Activated CD4-positive, alpha-beta T cell treated with anti-CD3 and anti-CD28 coated beads, Interleukin-2, amount 50 U/mL, for 16 hours (primary cell): ENCODE data around the gene SRXN1.

ENCODE experiments used
- DNase-seq: peaks from one replicate; pipeline ENCODE4 v3.0.0-alpha.2; 2020

SRXN1 gene

GRCh38 chr20:634148-634925 lies 18.7 kb downstream of the SRXN1 start:
- DNase-seq = no peak

- no peak for DNase-seq
These were observed 21.9 kb downstream of the SRXN1 start for GRCh38 chr20:631101-631500.

- no peak for DNase-seq
These were observed 26.4 kb downstream of the SRXN1 start for GRCh38 chr20:626579-626978.

GRCh38 chr20:625360-625932 lies 27.6 kb downstream of the SRXN1 start:
- no peak for DNase-seq

GRCh38 chr20:623704-624103 lies 29.3 kb downstream of the SRXN1 start:
- no peak for DNase-seq

- no peak for DNase-seq
These were observed 30.0 kb downstream of the SRXN1 start for GRCh38 chr20:623021-623420.

- no peak for DNase-seq
These were observed 30.8 kb downstream of the SRXN1 start for GRCh38 chr20:622161-622560.

GRCh38 chr20:621125-621756 lies 31.8 kb downstream of the SRXN1 start:
- no peak for DNase-seq

- no peak for DNase-seq
These were observed 32.8 kb downstream of the SRXN1 start for GRCh38 chr20:620246-620645.

GRCh38 chr20:618980-619379 lies 34.0 kb downstream of the SRXN1 start:
- DNase-seq = no peak

- DNase-seq = no peak
These were observed 34.9 kb downstream of the SRXN1 start for GRCh38 chr20:617934-618690.

GRCh38 chr20:615514-615913 lies 37.5 kb downstream of the SRXN1 start:
- DNase-seq = no peak

GRCh38 chr20:611843-612185 lies 41.2 kb downstream of the SRXN1 start:
- no peak for DNase-seq

- DNase-seq = no peak
These were observed 41.8 kb downstream of the SRXN1 start for GRCh38 chr20:611047-611842.

- DNase-seq = peak; percentile 6
These were observed 42.6 kb downstream of the SRXN1 start, which contains the start of gene TCF15 for GRCh38 chr20:610130-611046. TSS of gene TCF15 (minus strand) at chr20:610309. CDS start at chr20:610237, 72 bp downstream.

- DNase-seq = no peak
These were observed 43.5 kb downstream of the SRXN1 start for GRCh38 chr20:609371-609964.

GRCh38 chr20:608970-609369 lies 44.0 kb downstream of the SRXN1 start:
- no peak for DNase-seq

- no peak for DNase-seq
These were observed 45.5 kb downstream of the SRXN1 start for GRCh38 chr20:607476-607875.

GRCh38 chr20:605237-605636 lies 47.8 kb downstream of the SRXN1 start:
- DNase-seq = no peak

GRCh38 chr20:603116-603640 lies 49.8 kb downstream of the SRXN1 start:
- DNase-seq = no peak
